HG03095 (cell line): ENCODE measurements around the gene AHCTF1.

Experiments used
- ATAC-seq: cut with Tn5 transposase; IDR thresholded peaks from one replicate; pipeline ENCODE4 v1.9.1; 2021; ENCODE audit warnings: moderate library complexity; ENCODE audit not compliant: unreplicated experiment

Gene AHCTF1

GRCh38 chr1:246800356-246800755 lies 131.4 kb downstream of the AHCTF1 start:
- ATAC-seq: no peak

- ATAC-seq: no peak
These were observed 132.9 kb downstream of the AHCTF1 start for GRCh38 chr1:246798606-246799496.

GRCh38 chr1:246798107-246798506 lies 133.6 kb downstream of the AHCTF1 start:
- no peak for ATAC-seq

GRCh38 chr1:246797597-246797996 lies 134.2 kb downstream of the AHCTF1 start:
- no peak for ATAC-seq

DNA sequence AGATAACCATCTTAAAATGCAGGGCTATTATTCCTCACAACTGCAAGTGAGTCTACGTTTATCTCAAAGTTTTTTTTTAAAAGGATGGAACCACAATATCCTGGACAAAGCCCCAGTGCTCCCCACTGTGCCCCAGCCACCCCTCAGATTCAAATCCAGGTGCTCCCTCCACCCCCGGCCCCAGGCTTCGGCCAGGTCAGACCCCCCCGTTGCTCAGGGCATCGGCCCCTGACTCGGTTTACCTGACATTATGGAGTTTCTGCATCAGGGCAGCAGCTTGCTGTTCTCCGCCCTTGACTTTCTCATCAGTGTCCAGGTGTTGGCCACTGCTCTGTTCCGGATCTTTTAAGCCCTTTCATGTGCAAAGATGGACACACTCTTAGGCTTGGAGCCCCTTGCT lies 134.6 kb downstream of the AHCTF1 start:
- no peak for ATAC-seq

DNA sequence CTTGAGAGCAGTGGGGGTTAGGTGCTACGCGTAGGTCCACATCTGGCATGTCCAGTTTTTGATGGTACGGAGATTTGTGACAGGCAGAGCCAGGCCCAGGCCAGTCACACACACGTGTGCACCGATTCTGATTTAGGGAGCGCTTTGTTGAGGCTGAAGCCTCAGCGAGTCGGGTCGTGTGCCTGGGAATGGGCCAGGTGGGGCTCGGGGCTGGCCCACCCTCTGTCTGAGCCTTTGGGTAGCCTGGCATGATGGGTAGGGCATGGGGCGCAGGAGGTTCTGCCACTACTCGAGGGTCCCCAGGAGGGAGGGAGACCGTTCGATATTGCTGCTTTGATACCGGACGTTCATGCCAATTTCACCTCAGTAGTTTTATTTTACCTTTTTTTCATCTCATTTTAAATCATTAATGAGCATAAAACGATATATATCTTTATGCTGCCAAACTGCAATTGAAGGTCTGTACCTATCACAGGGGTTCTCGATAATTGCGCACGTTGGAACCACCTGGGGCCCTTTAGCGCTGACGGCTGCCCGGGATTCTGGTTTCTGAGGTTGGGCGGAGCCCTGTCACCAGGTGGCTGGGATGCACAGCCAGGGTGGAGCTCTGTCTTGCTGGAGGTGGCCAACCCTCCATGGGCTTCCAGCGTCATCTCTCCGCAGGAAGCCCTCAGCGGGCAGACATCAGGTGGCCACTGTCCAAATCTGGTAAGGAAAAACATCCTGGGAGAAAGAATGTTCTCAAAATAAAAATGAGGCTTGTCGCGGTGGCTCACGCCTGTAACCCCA lies 135.6 kb downstream of the AHCTF1 start:
- ATAC-seq: no peak

GRCh38 chr1:246794828-246795671 lies 136.7 kb downstream of the AHCTF1 start:
- ATAC-seq: no peak

- no peak for ATAC-seq
These were observed 137.5 kb downstream of the AHCTF1 start for GRCh38 chr1:246794048-246794827.

- ATAC-seq: no peak
These were observed 138.3 kb downstream of the AHCTF1 start for GRCh38 chr1:246793356-246793896.

GRCh38 chr1:246792603-246793002 lies 139.1 kb downstream of the AHCTF1 start:
- ATAC-seq: no peak

GRCh38 chr1:246791303-246791918 lies 140.3 kb downstream of the AHCTF1 start:
- no peak for ATAC-seq

DNA sequence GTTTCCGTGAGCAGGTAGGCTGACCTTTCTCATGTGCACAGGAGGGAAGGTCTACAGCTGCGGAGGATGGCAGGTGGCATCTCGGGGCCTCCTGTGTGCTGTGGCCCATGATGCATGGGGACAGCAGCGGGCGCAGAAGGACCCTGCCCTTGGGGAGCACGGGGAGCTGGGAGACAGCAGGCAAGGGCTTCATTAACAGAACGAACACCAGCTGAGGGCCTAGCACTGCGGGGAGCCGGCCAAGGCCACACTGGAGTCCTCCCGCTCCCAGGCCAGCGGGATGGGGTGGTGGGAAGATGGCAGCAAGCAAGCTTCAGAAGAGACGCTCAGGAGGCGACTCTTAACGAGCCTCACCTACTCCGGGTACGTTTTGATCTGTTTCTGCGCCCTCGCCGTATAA lies 140.9 kb downstream of the AHCTF1 start:
- no peak for ATAC-seq

DNA sequence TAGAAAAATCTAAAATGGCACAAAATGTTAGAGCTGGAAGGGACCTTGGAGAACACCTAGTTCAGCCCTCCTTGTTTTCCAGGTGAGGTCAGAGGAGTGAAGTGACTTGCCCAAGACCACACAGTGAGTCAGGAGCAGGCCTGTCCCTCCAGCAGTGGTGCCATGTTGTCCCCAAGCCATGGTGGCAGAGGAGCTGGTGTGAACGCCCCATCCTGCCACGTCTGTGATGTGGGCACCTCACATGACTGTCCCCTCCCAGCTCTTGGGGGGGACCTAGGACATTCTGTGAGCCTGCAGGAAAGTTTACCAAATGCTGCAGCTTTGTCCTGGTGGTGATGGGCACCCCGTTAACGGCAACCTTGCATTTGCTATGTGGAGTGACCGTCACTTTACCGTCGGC lies 141.4 kb downstream of the AHCTF1 start:
- no peak for ATAC-seq

- ATAC-seq: no peak
These were observed 142.1 kb downstream of the AHCTF1 start for GRCh38 chr1:246789454-246790339.
